Duodenal mucosa (tissue), 2 donors: ENCODE results near the gene OTOR.

Experiments used
- H3K27ac ChIP-seq: one replicate; pipeline ENCODE4 v1.7.0; 2013; ENCODE audit warnings: low read depth, low read length
- H3K27me3 ChIP-seq, 2 donors: one replicate each; pipeline ENCODE4 v1.7.0; 2013; ENCODE audit warnings: low read length in 2 of 2, control low read depth in 1 of 2; ENCODE audit not compliant: insufficient read depth in 2 of 2, control insufficient read depth in 1 of 2
- H3K36me3 ChIP-seq, 2 donors: one replicate each; pipeline ENCODE4 v1.7.0; 2013; ENCODE audit warnings: low read length in 2 of 2, control low read depth in 1 of 2; ENCODE audit not compliant: insufficient read depth in 2 of 2, control insufficient read depth in 1 of 2
- H3K4me1 ChIP-seq, 2 donors: one replicate each; pipeline ENCODE4 v1.7.0; 2013; ENCODE audit warnings: low read length in 2 of 2, control low read depth in 1 of 2; ENCODE audit not compliant: insufficient read depth in 2 of 2, control insufficient read depth in 1 of 2
- H3K4me3 ChIP-seq, 2 donors: one replicate each; pipeline ENCODE4 v1.7.0; 2013; ENCODE audit warnings: low read length in 2 of 2, low read depth in 1 of 2
- H3K9ac ChIP-seq, 2 donors: one replicate each; pipeline ENCODE4 v1.7.0; 2013; ENCODE audit warnings: low read length in 2 of 2, low read depth in 1 of 2
- H3K9me3 ChIP-seq, 2 donors: one replicate each; pipeline ENCODE4 v1.7.0; 2013; ENCODE audit warnings: low read length in 2 of 2, control low read depth in 1 of 2; ENCODE audit not compliant: control insufficient read depth in 1 of 2

The OTOR gene, protein sequence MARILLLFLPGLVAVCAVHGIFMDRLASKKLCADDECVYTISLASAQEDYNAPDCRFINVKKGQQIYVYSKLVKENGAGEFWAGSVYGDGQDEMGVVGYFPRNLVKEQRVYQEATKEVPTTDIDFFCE

DNA sequence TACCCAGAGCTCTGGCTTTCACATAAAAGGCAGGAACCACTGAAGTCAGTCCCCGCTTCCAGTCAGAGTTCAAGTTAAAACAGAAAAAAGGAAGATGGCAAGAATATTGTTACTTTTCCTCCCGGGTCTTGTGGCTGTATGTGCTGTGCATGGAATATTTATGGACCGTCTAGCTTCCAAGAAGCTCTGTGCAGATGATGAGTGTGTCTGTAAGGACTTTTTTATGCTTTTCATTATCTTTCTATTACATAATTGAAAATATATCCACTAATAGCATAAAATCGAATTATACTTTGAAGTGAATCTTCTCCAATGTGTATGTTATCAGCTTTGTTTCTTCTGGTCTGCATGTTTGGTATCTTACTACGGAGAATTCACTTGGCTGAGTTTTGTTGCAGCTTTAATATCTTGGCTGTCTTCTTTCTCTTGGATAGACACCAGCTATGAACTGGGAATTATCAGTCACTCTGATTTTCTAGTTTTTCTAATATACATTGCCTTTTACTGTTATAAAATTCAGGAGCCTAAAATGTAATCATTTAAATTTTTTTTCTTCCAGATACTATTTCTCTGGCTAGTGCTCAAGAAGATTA, at the start of gene OTOR:
Gene OTOR, plus strand, starts transcription at position 51 of the 593 bp plus-strand sequence. Its CDS starts 44 bp downstream, at position 95.
- Histone ChIP-seq H3K9ac (no peak within 1 kb of the TSS), H3K27me3 (no peaks in the 10 kb centered on the region), H3K36me3 (no peaks in the 10 kb centered on the region), H3K4me3 (no peak within 1 kb of the TSS), H3K4me1 (no peaks in the 10 kb centered on the region), H3K27ac (no peak within 1 kb of the TSS), H3K9me3 (no peaks in the 10 kb centered on the region)

DNA sequence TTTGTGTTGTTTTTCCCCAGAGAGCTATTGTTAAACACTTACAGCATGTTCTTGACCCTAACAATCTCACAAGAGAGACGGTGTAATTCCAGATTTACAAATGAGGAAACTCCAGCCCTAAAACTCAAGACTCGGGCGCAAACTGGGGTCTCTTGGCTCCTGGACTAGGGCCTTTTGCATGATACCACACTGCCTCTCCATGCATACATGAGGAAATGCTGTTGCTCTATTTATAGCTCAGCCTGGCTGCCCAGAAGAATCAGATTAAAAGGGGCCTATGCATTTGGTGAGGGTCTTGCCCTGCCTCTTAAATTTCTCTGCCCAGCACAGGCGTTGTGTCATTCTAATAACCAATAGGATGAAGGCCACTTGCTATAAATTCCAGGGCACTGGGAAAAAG, 48.9 kb upstream of the OTOR start:
- H3K9me3 ChIP-seq: no peaks in the 10 kb centered on the region
- no peaks in the 10 kb centered on the region for H3K27me3 ChIP-seq
- H3K4me1 ChIP-seq: peaks cover 0 to 9% of the 10 kb centered on the region in 2 donors
- H3K27ac ChIP-seq: no peak overlapping the region
- no peak overlapping the region for H3K9ac ChIP-seq
- H3K36me3 ChIP-seq: no peaks in the 10 kb centered on the region
- H3K4me3 ChIP-seq: no peak overlapping the region

DNA sequence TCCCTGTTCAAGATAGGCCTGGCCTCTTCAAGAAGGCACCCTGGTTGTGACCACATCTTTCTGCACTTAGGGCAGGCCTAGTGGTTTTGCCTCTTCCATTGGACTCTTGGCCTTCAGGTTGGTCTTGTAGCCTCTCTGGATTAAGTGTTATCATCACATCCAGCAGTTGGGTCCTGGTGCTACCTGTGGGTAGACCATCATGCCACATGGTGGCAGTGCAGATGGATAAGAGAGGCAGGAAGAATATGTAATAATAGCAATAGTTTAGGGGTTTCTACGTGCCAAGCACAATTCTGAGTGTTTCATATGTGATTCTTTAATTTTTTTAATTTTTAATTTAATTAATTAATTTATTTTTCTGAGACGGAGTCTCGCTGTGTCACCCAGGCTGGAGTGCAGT, 46.9 kb upstream of the OTOR start:
- H3K36me3 ChIP-seq: no peaks in the 10 kb centered on the region
- H3K4me3 ChIP-seq: no peak overlapping the region
- no peak overlapping the region for H3K27ac ChIP-seq
- H3K9me3 ChIP-seq: peaks cover 0 to 2% of the 10 kb centered on the region in 2 donors
- H3K4me1 ChIP-seq: peaks cover 0 to 3% of the 10 kb centered on the region in 2 donors
- H3K9ac ChIP-seq: no peak overlapping the region
- H3K27me3 ChIP-seq: no peaks in the 10 kb centered on the region

DNA sequence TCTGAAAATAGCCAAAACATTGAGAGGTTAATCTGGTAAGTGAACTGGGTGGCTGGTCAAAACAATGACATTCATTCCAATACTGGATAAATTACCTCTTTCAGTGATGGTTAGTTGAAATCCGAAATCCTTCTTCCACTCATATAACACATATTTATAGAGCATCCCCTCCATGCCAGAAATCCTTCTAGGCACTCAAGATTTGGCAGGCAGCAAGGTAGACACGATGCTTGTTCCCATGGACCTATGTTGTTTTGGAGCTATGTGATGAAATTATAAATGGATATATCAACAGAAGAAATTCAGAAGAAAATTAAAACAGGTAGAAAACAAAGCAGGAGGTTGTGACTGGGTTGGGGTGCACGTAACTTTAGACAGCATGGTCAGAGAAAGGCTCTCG, 44.6 kb upstream of the OTOR start:
- Histone ChIP-seq H3K27ac (no peak overlapping the region), H3K36me3 (no peaks in the 10 kb centered on the region), H3K9me3 (peaks cover 0 to 2% of the 10 kb centered on the region in 2 donors), H3K4me1 (no peaks in the 10 kb centered on the region), H3K4me3 (no peak overlapping the region), H3K9ac (no peak overlapping the region), H3K27me3 (no peaks in the 10 kb centered on the region)

DNA sequence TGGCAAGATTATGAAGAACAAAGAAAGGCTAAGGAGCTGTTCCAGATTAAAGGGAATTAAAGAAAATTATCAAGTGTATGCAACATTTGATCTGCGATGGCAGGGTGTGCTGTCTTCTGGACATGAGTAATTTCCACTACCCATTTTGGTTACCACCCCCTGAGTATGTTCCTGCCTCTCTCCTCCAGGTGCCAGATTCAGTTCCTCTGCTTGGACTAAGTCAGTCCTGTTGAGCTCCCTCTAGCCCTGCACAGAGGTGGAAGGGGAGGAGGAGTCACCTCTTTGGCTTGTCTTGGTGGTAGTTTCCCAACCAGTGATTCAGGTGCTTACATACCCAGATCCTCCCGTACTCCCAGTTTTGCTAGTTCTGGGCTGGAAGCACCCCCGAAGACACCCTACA, 40.5 kb upstream of the OTOR start:
- H3K36me3 ChIP-seq: no peaks in the 10 kb centered on the region

DNA sequence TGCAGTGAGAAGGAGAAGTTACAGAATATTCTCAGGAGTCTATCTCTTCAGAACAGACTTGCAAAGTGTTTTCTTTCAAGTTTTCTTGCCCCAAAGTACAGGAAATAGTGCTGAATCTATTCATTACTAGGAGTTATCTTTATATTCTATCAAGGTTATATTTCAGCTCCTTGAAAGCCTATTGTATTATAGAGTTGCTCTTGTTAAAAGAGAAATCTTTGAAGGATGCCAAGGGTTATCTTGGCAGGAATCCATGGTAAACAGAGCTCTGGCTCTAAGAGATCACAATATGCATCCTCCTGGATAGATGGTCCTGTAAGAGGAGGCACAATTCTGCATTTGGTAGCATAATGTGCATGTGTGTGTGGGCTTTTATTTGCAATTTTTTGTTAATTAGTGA, 39.6 kb upstream of the OTOR start:
- H3K4me3 ChIP-seq: no peak overlapping the region
- H3K4me1 ChIP-seq: peaks cover 0 to 6% of the 10 kb centered on the region in 2 donors
- no peak overlapping the region for H3K27ac ChIP-seq
- peaks cover 0 to 4% of the 10 kb centered on the region in 2 donors for H3K27me3 ChIP-seq
- H3K9ac ChIP-seq: no peak overlapping the region
- no peaks in the 10 kb centered on the region for H3K36me3 ChIP-seq
- H3K9me3 ChIP-seq: peaks cover 0 to 2% of the 10 kb centered on the region in 2 donors

More for the DNA sequence above, 40.5 kb upstream of the OTOR start:
- H3K4me1 ChIP-seq: peaks cover 0 to 6% of the 10 kb centered on the region in 2 donors
- H3K9ac ChIP-seq: no peak overlapping the region
- peaks cover 0 to 2% of the 10 kb centered on the region in 2 donors for H3K9me3 ChIP-seq
- no peak overlapping the region for H3K27ac ChIP-seq
- peaks cover 0 to 4% of the 10 kb centered on the region in 2 donors for H3K27me3 ChIP-seq
- H3K4me3 ChIP-seq: no peak overlapping the region

DNA sequence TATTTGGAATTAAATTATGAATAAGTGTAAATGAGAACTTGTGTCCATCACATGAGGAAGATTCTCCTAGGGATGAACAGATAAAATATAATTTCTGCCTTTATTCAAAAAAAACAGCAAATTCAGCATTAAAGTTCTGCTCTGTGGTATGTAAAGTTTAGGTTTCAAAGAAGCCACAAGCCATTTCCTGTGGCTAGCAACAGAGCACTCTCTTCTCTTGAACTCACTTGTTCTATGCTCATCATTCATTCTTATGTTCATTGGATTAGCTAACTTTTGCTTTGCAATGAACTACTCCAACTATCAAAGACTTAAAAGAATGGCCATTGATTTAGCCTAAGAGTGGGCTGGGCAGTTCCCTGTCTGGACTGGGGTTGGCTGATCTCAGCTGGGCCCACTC, 39.1 kb upstream of the OTOR start:
- Histone ChIP-seq H3K4me1 (peaks cover 0 to 6% of the 10 kb centered on the region in 2 donors), H3K9ac (no peak overlapping the region), H3K9me3 (peaks cover 0 to 2% of the 10 kb centered on the region in 2 donors), H3K27me3 (peaks cover 0 to 4% of the 10 kb centered on the region in 2 donors), H3K36me3 (no peaks in the 10 kb centered on the region), H3K27ac (no peak overlapping the region), H3K4me3 (no peak overlapping the region)

DNA sequence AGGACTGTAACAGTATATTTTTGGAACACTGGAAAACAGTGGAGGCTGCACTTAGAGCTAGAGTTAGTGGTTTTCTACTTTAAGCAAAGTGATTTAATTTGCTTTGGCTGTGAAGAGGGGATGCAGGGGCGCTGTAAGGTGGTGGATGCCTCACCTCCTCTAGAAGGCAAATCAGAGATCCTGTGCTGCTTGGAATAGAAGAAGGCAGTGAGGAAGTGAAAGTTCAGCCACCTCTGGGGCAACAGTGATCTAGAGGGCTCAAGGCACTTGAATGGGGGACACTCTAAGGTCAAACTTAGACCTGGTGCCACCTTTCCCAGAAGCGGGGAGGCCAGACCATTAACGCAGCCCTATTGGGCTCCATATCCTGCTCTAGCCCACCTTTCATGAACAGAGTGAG, 37.4 kb upstream of the OTOR start:
- Histone ChIP-seq H3K36me3 (no peaks in the 10 kb centered on the region), H3K9me3 (peaks cover 0 to 1% of the 10 kb centered on the region in 2 donors), H3K9ac (no peak overlapping the region), H3K27me3 (peaks cover 0 to 4% of the 10 kb centered on the region in 2 donors), H3K4me1 (peaks cover 0 to 6% of the 10 kb centered on the region in 2 donors), H3K4me3 (no peak overlapping the region), H3K27ac (no peak overlapping the region)

DNA sequence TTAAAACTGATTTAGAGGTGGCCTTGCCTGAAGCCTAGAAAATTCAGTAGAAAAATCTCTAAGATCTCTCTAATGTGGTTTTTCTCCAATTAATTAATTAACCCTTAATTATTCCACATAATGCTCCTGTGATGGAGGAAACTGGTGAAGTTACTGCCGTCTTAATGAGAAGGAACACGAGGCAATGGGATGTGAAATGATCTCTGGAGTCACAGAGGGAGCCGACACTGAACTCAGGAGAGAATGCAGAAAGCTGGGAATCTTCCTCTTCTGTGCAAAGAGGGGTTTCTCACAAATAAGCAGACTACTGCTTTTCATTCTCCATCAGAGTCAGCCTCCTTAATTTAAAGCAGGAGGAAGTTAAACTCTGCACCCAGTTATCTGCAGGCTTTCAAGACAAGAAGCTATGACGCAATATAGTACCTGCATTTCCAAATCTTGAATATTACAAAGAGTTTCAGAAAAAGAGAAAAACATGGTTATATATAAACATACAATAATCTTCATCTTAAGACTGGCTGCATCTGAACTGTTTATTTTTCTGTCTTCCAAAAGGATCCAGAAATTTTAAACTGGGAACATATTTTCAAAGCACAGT, 36.4 kb upstream of the OTOR start:
- Histone ChIP-seq H3K4me1 (peaks cover 0 to 6% of the 10 kb centered on the region in 2 donors), H3K4me3 (no peak overlapping the region), H3K27me3 (peaks cover 0 to 4% of the 10 kb centered on the region in 2 donors), H3K27ac (no peak overlapping the region), H3K9ac (no peak overlapping the region), H3K36me3 (no peaks in the 10 kb centered on the region), H3K9me3 (no peaks in the 10 kb centered on the region)

DNA sequence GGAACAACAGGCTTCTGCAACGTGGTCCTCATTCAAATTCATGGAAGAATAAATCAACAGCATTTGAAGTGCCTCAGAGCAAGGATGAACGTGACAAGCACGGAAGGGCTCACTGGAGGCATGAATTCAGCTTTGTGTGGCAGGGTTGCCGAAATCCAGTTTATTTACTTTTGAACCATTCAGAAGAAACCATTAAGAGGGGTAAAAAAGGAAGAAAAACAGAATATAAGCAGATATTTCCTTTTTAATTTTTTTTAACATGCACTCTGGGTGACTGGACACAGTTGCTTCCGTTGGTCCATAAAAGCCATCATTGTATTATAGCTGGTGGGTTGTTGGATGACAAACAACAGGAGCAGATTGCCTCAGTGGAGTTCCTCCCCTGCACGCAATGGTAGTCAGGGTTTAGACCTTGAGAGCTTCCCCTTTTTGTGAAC, 35.6 kb upstream of the OTOR start:
- no peak overlapping the region for H3K9ac ChIP-seq
- H3K36me3 ChIP-seq: no peaks in the 10 kb centered on the region
- H3K27ac ChIP-seq: no peak overlapping the region
- no peaks in the 10 kb centered on the region for H3K9me3 ChIP-seq
- H3K27me3 ChIP-seq: peaks cover 0 to 4% of the 10 kb centered on the region in 2 donors
- H3K4me3 ChIP-seq: no peak overlapping the region
- peaks cover 0 to 6% of the 10 kb centered on the region in 2 donors for H3K4me1 ChIP-seq
